GM12878 (cell line): ENCODE results near the gene SMIM44. TPM values are rescaled to one million over a fixed set of nuclear protein-coding genes. Genes with fewer than 3 reads are reported as not detected.

ENCODE experiments used
- ATAC-seq: fragments of 200-7000 bp; cut with Tn5 transposase; 3 replicates; pipeline ENCODE4 v1.9.1; 2020; ENCODE audit warnings: mild to moderate bottlenecking, moderate library complexity
- BruUV-seq: library from RNA; stranded (reverse); fragments of 400-500 nt; replicated peaks from 2 replicates; lab custom pipeline; 2021; lab: Mats Ljungman, UMichigan
- CTCF ChIA-PET: fragments of 300-600 bp; sonication (Branson Sonifier 250); formaldehyde crosslinking; extraction: SDS; loops from one replicate; lab custom pipeline; 2021; ENCODE audit warnings: inconsistent platforms; lab: Yijun Ruan, JAX
- POLR2A ChIA-PET: fragments of 350-600 bp; formaldehyde crosslinking; extraction: SDS; loops from one replicate; lab custom pipeline; 2021; ENCODE audit warnings: inconsistent platforms; lab: Charles Lee
- RAD21 ChIA-PET: fragments of 300-600 bp; sonication (Branson Sonifier 250); formaldehyde crosslinking; loops from one replicate; lab custom pipeline; 2023; ENCODE audit warnings: antibody characterized with exemption; ENCODE audit not compliant: unreplicated experiment; lab: Charles Lee
- SMC1A ChIA-PET: fragments of 300-600 bp; sonication (Branson Sonifier 250); formaldehyde crosslinking; loops from one replicate; lab custom pipeline; 2023; ENCODE audit not compliant: unreplicated experiment, uncharacterized antibody; lab: Charles Lee
- DNase-seq: peaks from one replicate; pipeline ENCODE4 v3.0.0-alpha.2; 2011; ENCODE audit warnings: low read depth, low spot score
- FAIRE-seq: peaks from 3 replicates; lab custom pipeline; 2011; peaks lifted over from hg19 to GRCh38; lab: Jason Lieb, UNC
- H2AFZ ChIP-seq: 2 replicates; pipeline ENCODE4 v1.6.0; 2011; ENCODE audit warnings: low read depth, low read length, control low read depth; ENCODE audit not compliant: control insufficient read depth
- H3K27ac ChIP-seq: 2 replicates; pipeline ENCODE4 v1.5.1; 2011; ENCODE audit warnings: control low read depth; ENCODE audit not compliant: control insufficient read depth, insufficient read depth
- H3K27me3 ChIP-seq, 2 experiments: replicated peaks in 1 of 2; 2 replicates each; pipeline versions ENCODE4 v1.6.0 to v1.6.1; 2011; ENCODE audit warnings: low read length in 1 of 2; ENCODE audit not compliant: control insufficient read depth in 2 of 2, insufficient read depth in 2 of 2
- H3K36me3 ChIP-seq, 2 experiments: 2 replicates each; pipeline ENCODE4 v1.5.1; 2011; ENCODE audit warnings: low read length in 1 of 2; ENCODE audit not compliant: control insufficient read depth in 2 of 2, insufficient read depth in 2 of 2
- H3K4me1 ChIP-seq: 2 replicates; pipeline ENCODE4 v1.6.1; 2011; ENCODE audit warnings: mild to moderate bottlenecking, low read length, moderate library complexity, mixed read lengths; ENCODE audit not compliant: control insufficient read depth, insufficient read depth
- H3K4me2 ChIP-seq: 2 replicates; pipeline ENCODE4 v1.6.0; 2011; ENCODE audit warnings: control low read depth; ENCODE audit not compliant: control insufficient read depth, insufficient read depth
- H3K4me3 ChIP-seq: fragments of 200-600 bp; sonication (generic); 2 replicates; pipeline ENCODE4 v1.5.1; 2016
- H3K79me2 ChIP-seq: 2 replicates; pipeline ENCODE4 v1.6.0; 2011; ENCODE audit warnings: low read length; ENCODE audit not compliant: control insufficient read depth, insufficient read depth
- H3K9ac ChIP-seq: 2 replicates; pipeline ENCODE4 v1.8.0; 2011; ENCODE audit warnings: low read length, control low read depth, mixed read lengths; ENCODE audit not compliant: control insufficient read depth, insufficient read depth
- H3K9me3 ChIP-seq: replicated peaks from 3 replicates; pipeline ENCODE4 v1.5.1; 2011; ENCODE audit warnings: mild to moderate bottlenecking, low read length; ENCODE audit not compliant: control insufficient read depth, insufficient read depth
- H4K20me1 ChIP-seq: 2 replicates; pipeline ENCODE4 v1.6.0; 2011; ENCODE audit not compliant: control insufficient read depth, insufficient read depth
- ATF3 ChIP-seq: IDR thresholded peaks from 2 replicates; pipeline ENCODE4 v1.6.1; 2011; ENCODE audit warnings: low read depth, mild to moderate bottlenecking, low read length, moderate library complexity, borderline replicate concordance; ENCODE audit errors: extremely low read depth
- BACH1 ChIP-seq: fragments of 450-650 bp; IDR thresholded peaks from 2 replicates; pipeline ENCODE4 v1.6.1; 2017; ENCODE audit warnings: mild to moderate bottlenecking, borderline replicate concordance
- EGR1 ChIP-seq, 2 experiments: IDR thresholded peaks; 1 replicate in 1 of 2; 2 replicates in 1 of 2; pipeline ENCODE4 v1.6.1; 2011 to 2012; ENCODE audit warnings: low read depth in 2 of 2, low read length in 2 of 2, borderline replicate concordance in 1 of 2, mild to moderate bottlenecking in 1 of 2, moderate library complexity in 1 of 2
- ELK1 ChIP-seq: IDR thresholded peaks from 2 replicates; pipeline ENCODE4 v1.6.1; 2012; ENCODE audit warnings: low read depth, low read length, improper control_type of control experiment
- ESRRA ChIP-seq: IDR thresholded peaks from 2 replicates; pipeline ENCODE4 v1.6.1; 2012; ENCODE audit warnings: mild to moderate bottlenecking, low read length, improper control_type of control experiment
- FOXM1 ChIP-seq: IDR thresholded peaks from 2 replicates; pipeline ENCODE4 v1.6.1; 2012; ENCODE audit warnings: low read depth, mild to moderate bottlenecking, inconsistent platforms, low read length, moderate library complexity
- KAT2A ChIP-seq: conservative IDR thresholded peaks from 2 replicates; pipeline ENCODE4 v1.6.1; 2011; ENCODE audit warnings: low read depth, low read length; ENCODE audit not compliant: control insufficient read depth
- MLLT1 ChIP-seq: fragments of 450-650 bp; IDR thresholded peaks from 2 replicates; pipeline ENCODE4 v1.6.1; 2016; ENCODE audit warnings: mild to moderate bottlenecking
- NR2F1 ChIP-seq: fragments of 450-650 bp; conservative IDR thresholded peaks from 2 replicates; pipeline ENCODE4 v1.6.1; 2017; ENCODE audit warnings: mild to moderate bottlenecking
- PBX3 ChIP-seq: IDR thresholded peaks from 2 replicates; pipeline ENCODE4 v1.6.1; 2011; ENCODE audit warnings: mild to moderate bottlenecking, low read depth, low read length, moderate library complexity; ENCODE audit not compliant: insufficient replicate concordance
- RAD51 ChIP-seq: fragments of 450-650 bp; IDR thresholded peaks from 2 replicates; pipeline ENCODE4 v1.6.1; 2016; ENCODE audit warnings: moderate library complexity, mild to moderate bottlenecking, inconsistent platforms
- SIN3A ChIP-seq: IDR thresholded peaks from 2 replicates; pipeline ENCODE4 v1.6.1; 2012; ENCODE audit warnings: low read depth, low read length, improper control_type of control experiment
- STAT1 ChIP-seq: fragments of 450-650 bp; conservative IDR thresholded peaks from 2 replicates; pipeline ENCODE4 v1.6.1; 2014; ENCODE audit warnings: antibody characterized with exemption, mild to moderate bottlenecking
- STAT3 ChIP-seq: IDR thresholded peaks from 2 replicates; pipeline ENCODE4 v1.6.1; 2011; ENCODE audit warnings: low read depth, low read length, improper control_type of control experiment
- ZBTB33 ChIP-seq: fragments of 450-650 bp; IDR thresholded peaks from 2 replicates; pipeline ENCODE4 v1.6.1; 2017; ENCODE audit warnings: mild to moderate bottlenecking
- WGBS: methylation state at CpG from one replicate; pipeline ENCODE4 v1.1.6; 2016; ENCODE audit warnings: low lambda C conversion rate; ENCODE audit not compliant: insufficient replicate concordance, insufficient coverage; ENCODE audit errors: missing lambda C conversion rate; 5-methylcytosine and 5-hydroxymethylcytosine counted together
- in situ Hi-C: fragments of 300-500 bp; cut with MboI; formaldehyde crosslinking; loops from 9 replicates; pipeline ENCODE4 v1.14.3; 2018; ENCODE audit warnings: mixed read lengths
- intact Hi-C: fragments of 100-400 bp; cut with micrococcal nuclease; formaldehyde crosslinking; loops from one replicate; pipeline ENCODE4 v1.14.2; 2022; ENCODE audit not compliant: unreplicated experiment
- polyA plus RNA-seq, 11 experiments: library from polyadenylated mRNA; depleted of rRNA in 4 of 11; unstranded in 6 of 11; stranded (reverse) in 5 of 11; fragments of >200 nt; fragmentation: Nextera tagmentation in 4 of 11; fragmentation: Illumina TruSeq in 1 of 11; extraction: Ambion mirVana in 4 of 11; extraction: Trizol in 1 of 11; gene quantifications; 1 replicate in 1 of 11; 2 replicates in 10 of 11; pipeline versions ENCODE4 v1.2.1 to v1.2.3, GENCODE V29; 2011 to 2016; ENCODE audit warnings: inconsistent platforms in 2 of 11, missing spikeins in 2 of 11, low read depth in 1 of 11
- total RNA-seq, 4 experiments: library from RNA; depleted of rRNA in 3 of 4; stranded (reverse); fragments of >200 nt in 3 of 4; fragmentation: Illumina TruSeq in 1 of 4; extraction: Trizol in 1 of 4; gene quantifications; 2 replicates each; pipeline versions ENCODE4 v1.2.1 to v1.2.3, GENCODE V29; 2013 to 2021

The SMIM44 gene
- total and polyA plus RNA-seq, 10 of the 15 experiments (the other 5 are each of a cell fraction or from before 2014, with no cell fraction given) = not detected

DNA sequence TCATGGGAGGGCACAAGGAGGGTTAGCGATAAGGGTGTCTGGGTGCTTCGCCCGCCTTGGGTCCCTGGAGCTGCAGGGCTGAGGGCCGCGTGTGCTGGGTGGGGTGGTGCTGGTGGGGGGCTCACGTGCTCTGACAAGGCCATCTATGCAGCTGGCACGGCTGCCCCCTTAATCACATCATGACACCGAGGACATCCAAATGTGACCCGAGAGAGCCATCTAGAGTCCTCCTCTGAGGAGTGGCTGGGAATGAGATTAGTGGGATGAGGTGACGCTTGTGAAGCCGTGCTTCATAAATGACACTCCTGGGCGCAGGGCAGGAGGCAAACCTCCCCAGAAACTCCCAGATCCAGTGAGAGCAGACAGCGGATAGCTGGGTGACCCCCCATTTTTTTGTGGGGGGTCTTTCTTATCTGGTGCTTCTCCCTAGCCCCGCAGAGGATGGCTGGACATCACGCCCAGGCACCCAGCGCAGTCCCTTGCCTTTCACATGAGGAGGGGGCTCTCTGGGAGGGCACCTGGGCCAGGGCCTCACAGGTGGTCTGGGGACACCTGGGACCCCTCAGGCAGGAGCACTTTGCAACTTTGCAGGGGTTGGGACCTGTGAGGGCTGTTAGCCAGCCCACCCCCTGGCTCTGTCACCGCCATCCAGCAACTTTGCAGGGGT lies 29.5 kb upstream of the SMIM44 start:
- ATAC-seq = no peak
- no peak for DNase-seq
- peaks cover 0 to 1% of the 10 kb centered on the region in 2 experiments; a peak in 3 of 4 replicates for H3K36me3 ChIP-seq
- no peak for FAIRE-seq
- no peak overlapping the region for H3K4me3 ChIP-seq
- no peaks in the 10 kb centered on the region for H3K9me3 ChIP-seq
- H3K4me2 ChIP-seq = no peak overlapping the region
- CTCF ChIA-PET = no interaction called here
- no peak overlapping the region for H3K27ac ChIP-seq
- H2AFZ ChIP-seq = no peak overlapping the region
- POLR2A ChIA-PET = no interaction called here
- H3K79me2 ChIP-seq = peaks cover 32% of the 10 kb centered on the region
- no peak overlapping the region for H3K9ac ChIP-seq
- H4K20me1 ChIP-seq = no peaks in the 10 kb centered on the region
- 91% methylated on average over 17 of the region's 17 CpGs for WGBS
- intact Hi-C loops (no loop called here), in situ Hi-C loops (no loop called here)
- peaks cover 9% of the 10 kb centered on the region; the same call in 1 of the 2 replicates for H3K4me1 ChIP-seq
- RAD21 ChIA-PET = no interaction called here
- no TSS peak for BruUV-seq
- SMC1A ChIA-PET = no interaction called here
- H3K27me3 ChIP-seq = no peaks in the 10 kb centered on the region
- no peak for TF ChIP-seq SIN3A
- no peak for TF ChIP-seq FOXM1
- no peak for TF ChIP-seq STAT1
- TF ChIP-seq ESRRA = no peak
- TF ChIP-seq NR2F1 = no peak
- no peak for TF ChIP-seq ELK1
- no peak for TF ChIP-seq PBX3
- no peak for TF ChIP-seq ZBTB33
- TF ChIP-seq BACH1 = no peak
- TF ChIP-seq STAT3 = no peak
- no peak for TF ChIP-seq EGR1 (IDR thresholded peaks at IDR 0.05; ENCODE audit: borderline replicate concordance in 1 of 2, low read depth in 2 of 2, low read length in 2 of 2)
- TF ChIP-seq KAT2A = no peak
- no peak for TF ChIP-seq RAD51
- TF ChIP-seq MLLT1 = no peak
- no peak for TF ChIP-seq ATF3
